ENCODE measurements around the gene ISM1. TPM values are rescaled to one million over a fixed set of nuclear protein-coding genes. Genes with fewer than 3 reads are reported as not detected.

The ISM1 gene
- polyA plus RNA-seq, 1 donor from 2014 or later, result not detected

GRCh38 chr20:13200767-13201500 is 20.1 kb upstream of the ISM1 start:
- Histone ChIP-seq H3K9me2 (ENCODE audit: insufficient read depth, low read length) (no peaks in the 10 kb centered on the region), H3K9me3 (ENCODE audit: low read length) (no peaks in the 10 kb centered on the region), H3K27me3 (ENCODE audit: insufficient read depth, low read depth, low read length) (peaks cover 79% of the 10 kb centered on the region), H3K9ac (ENCODE audit: low read length) (no peak overlapping the region), H2AFZ (ENCODE audit: low read depth, low read length) (no peak overlapping the region), H3F3A (ENCODE audit: insufficient read depth, low read length, poor library complexity, severe bottlenecking) (peaks cover 2% of the 10 kb centered on the region), H3K4me2 (ENCODE audit: low read length) (no peak overlapping the region), H3K79me2 (replicated peaks; ENCODE audit: insufficient read depth, low read length) (no peaks in the 10 kb centered on the region), H3K36me3 (ENCODE audit: insufficient read depth, low read length) (no peaks in the 10 kb centered on the region), H3K27ac (ENCODE audit: low read length) (no peak overlapping the region), H4K20me1 (ENCODE audit: insufficient read depth) (no peaks in the 10 kb centered on the region), H3K4me3 (ENCODE audit: low read length) (no peak overlapping the region)
- no peak for TF ChIP-seq RAD21 (conservative IDR thresholded peaks at IDR 0.05)

DNA sequence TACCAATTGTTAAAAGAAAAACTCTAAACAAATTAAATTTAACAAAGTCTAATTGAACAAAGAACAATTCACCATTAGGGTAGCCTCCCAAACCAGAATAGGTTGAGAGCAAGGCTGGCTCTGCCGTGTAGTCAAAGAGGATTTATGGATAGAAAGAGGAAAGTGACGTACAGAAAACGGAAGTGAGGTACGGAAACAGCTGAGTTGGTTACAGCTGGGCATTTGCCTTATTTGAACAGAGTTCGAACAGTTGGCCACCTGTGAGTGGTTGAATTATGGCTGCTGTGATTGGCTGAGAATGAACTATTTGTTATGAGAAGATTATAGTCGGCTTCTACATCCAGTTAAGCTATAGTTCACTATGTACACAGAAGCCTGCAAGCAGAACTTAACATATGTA is 18.5 kb upstream of the ISM1 start:
- Histone ChIP-seq H3K4me2 (ENCODE audit: low read length) (no peak overlapping the region), H3K9me3 (ENCODE audit: low read length) (no peaks in the 10 kb centered on the region), H4K20me1 (ENCODE audit: insufficient read depth) (no peaks in the 10 kb centered on the region), H3K27me3 (ENCODE audit: insufficient read depth, low read depth, low read length) (peaks cover 90% of the 10 kb centered on the region), H3K9me2 (ENCODE audit: insufficient read depth, low read length) (no peaks in the 10 kb centered on the region), H3F3A (ENCODE audit: insufficient read depth, low read length, poor library complexity, severe bottlenecking) (no peaks in the 10 kb centered on the region), H3K9ac (ENCODE audit: low read length) (no peak overlapping the region), H2AFZ (ENCODE audit: low read depth, low read length) (no peak overlapping the region), H3K27ac (ENCODE audit: low read length) (no peak overlapping the region), H3K79me2 (replicated peaks; ENCODE audit: insufficient read depth, low read length) (no peaks in the 10 kb centered on the region), H3K4me3 (ENCODE audit: low read length) (no peak overlapping the region), H3K36me3 (ENCODE audit: insufficient read depth, low read length) (no peaks in the 10 kb centered on the region)
- TF ChIP-seq, protein P1, sequence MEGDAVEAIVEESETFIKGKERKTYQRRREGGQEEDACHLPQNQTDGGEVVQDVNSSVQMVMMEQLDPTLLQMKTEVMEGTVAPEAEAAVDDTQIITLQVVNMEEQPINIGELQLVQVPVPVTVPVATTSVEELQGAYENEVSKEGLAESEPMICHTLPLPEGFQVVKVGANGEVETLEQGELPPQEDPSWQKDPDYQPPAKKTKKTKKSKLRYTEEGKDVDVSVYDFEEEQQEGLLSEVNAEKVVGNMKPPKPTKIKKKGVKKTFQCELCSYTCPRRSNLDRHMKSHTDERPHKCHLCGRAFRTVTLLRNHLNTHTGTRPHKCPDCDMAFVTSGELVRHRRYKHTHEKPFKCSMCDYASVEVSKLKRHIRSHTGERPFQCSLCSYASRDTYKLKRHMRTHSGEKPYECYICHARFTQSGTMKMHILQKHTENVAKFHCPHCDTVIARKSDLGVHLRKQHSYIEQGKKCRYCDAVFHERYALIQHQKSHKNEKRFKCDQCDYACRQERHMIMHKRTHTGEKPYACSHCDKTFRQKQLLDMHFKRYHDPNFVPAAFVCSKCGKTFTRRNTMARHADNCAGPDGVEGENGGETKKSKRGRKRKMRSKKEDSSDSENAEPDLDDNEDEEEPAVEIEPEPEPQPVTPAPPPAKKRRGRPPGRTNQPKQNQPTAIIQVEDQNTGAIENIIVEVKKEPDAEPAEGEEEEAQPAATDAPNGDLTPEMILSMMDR (IDR thresholded peaks at IDR 0.05; ENCODE audit: poor library complexity, severe bottlenecking), result no peak
- TF ChIP-seq MXI1 (conservative IDR thresholded peaks at IDR 0.05; ENCODE audit: poor library complexity, severe bottlenecking) (no peak), REST (IDR thresholded peaks at IDR 0.05; ENCODE audit: borderline replicate concordance) (no peak), SMC3 (conservative IDR thresholded peaks at IDR 0.05; ENCODE audit: poor library complexity) (no peak), POLR2AphosphoS5 (IDR thresholded peaks at IDR 0.05) (no peak), RAD21 (conservative IDR thresholded peaks at IDR 0.05) (no peak), EP300 (conservative IDR thresholded peaks at IDR 0.05; ENCODE audit: poor library complexity, severe bottlenecking) (no peak), TAF1 (IDR thresholded peaks at IDR 0.05; ENCODE audit: low read depth) (no peak), EZH2 (IDR thresholded peaks at IDR 0.05; ENCODE audit: borderline replicate concordance, insufficient read depth, low read length, poor library complexity, severe bottlenecking) (no peak)

All from neural cell (in vitro differentiated cells).